ENCODE measurements around the gene PPARG. TPM values are rescaled to one million over a fixed set of nuclear protein-coding genes. Genes with fewer than 3 reads are reported as not detected.

PPARG gene
- total and polyA plus RNA-seq, 2 donors (not counting 3 experiments of a cell fraction or from before 2014, with no cell fraction given), result 0.15 to 1.3 TPM

DNA sequence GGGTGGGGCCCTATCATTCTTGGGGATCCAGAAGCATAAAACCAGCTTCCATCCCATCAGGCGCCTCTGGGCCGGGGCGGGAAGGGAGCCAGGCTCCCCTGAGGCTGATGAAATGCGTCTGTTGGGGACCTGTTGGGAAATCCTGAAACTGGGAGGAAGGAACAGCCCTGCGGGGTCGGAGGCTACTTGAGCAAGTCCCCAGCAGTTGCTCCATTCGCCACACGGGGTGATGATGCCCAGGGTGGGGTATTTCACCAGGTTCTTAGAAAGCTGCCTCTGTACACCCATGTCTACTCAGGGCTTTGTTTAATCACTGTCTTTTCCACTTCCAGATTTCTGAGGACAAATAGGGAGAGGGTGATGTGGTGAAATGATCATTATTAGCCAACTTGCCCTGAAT is 170.0 kb downstream of the PPARG start:
- Histone ChIP-seq H3K4me1 (ENCODE audit: control insufficient read depth, extremely low read depth, insufficient read depth, low read length) (peaks cover 14% of the 10 kb centered on the region), H3K27me3 (ENCODE audit: control insufficient read depth in 2 of 2, insufficient read depth in 2 of 2, low read length in 2 of 2) (no peaks in the 10 kb centered on the region), H3K9ac (replicated peaks; ENCODE audit: extremely low read depth, insufficient read depth, low read length) (no peak overlapping the region), H3K36me3 (ENCODE audit: control insufficient read depth in 2 of 2, extremely low read depth in 1 of 2, insufficient read depth in 2 of 2, low read length in 2 of 2) (no peaks in the 10 kb centered on the region), H3K4me2 (ENCODE audit: insufficient read depth, low read length) (no peak overlapping the region), H3K79me2 (ENCODE audit: control insufficient read depth, insufficient read depth, low read length) (no peaks in the 10 kb centered on the region), H3K9me3 (replicated peaks; ENCODE audit: control insufficient read depth, insufficient read depth, low read length) (no peaks in the 10 kb centered on the region), H2AFZ (ENCODE audit: low read depth, low read length) (no peak overlapping the region), H3K9me1 (replicated peaks; ENCODE audit: control insufficient read depth, extremely low read depth, insufficient read depth, low read length) (no peaks in the 10 kb centered on the region), H4K20me1 (replicated peaks; ENCODE audit: control insufficient read depth, extremely low read depth, insufficient read depth, low read length) (no peaks in the 10 kb centered on the region), H3K27ac (ENCODE audit: insufficient read depth, low read depth, low read length) (no peak overlapping the region), H3K4me3 (replicated peaks in 1 of 3; ENCODE audit: insufficient read depth in 1 of 3, low read depth in 1 of 3, low read length in 3 of 3) (no peak overlapping the region)
- FAIRE-seq (no peak), DNase-seq (ENCODE audit: low read depth, low spot score) (no peak)
- intact Hi-C loops (cut with micrococcal nuclease), result no loop called here
- dilution Hi-C loops (cut with MboI; ENCODE audit: extremely low pct_ligation_motif_present, low sequenced_read_pairs), result no loop called here
- BruUV-seq (replicated peaks), result no TSS peak
- no peak for TF ChIP-seq FOS (IDR thresholded peaks at IDR 0.05; ENCODE audit: borderline replicate concordance, insufficient read depth, low read length)
- TF ChIP-seq, protein P1, sequence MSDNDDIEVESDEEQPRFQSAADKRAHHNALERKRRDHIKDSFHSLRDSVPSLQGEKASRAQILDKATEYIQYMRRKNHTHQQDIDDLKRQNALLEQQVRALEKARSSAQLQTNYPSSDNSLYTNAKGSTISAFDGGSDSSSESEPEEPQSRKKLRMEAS (IDR thresholded peaks at IDR 0.05; ENCODE audit: insufficient read depth, insufficient read length), result no peak
- TF ChIP-seq, protein P2, sequence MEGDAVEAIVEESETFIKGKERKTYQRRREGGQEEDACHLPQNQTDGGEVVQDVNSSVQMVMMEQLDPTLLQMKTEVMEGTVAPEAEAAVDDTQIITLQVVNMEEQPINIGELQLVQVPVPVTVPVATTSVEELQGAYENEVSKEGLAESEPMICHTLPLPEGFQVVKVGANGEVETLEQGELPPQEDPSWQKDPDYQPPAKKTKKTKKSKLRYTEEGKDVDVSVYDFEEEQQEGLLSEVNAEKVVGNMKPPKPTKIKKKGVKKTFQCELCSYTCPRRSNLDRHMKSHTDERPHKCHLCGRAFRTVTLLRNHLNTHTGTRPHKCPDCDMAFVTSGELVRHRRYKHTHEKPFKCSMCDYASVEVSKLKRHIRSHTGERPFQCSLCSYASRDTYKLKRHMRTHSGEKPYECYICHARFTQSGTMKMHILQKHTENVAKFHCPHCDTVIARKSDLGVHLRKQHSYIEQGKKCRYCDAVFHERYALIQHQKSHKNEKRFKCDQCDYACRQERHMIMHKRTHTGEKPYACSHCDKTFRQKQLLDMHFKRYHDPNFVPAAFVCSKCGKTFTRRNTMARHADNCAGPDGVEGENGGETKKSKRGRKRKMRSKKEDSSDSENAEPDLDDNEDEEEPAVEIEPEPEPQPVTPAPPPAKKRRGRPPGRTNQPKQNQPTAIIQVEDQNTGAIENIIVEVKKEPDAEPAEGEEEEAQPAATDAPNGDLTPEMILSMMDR (IDR thresholded peaks at IDR 0.05; ENCODE audit: extremely low read depth in 1 of 2, insufficient read depth in 1 of 2, low read depth in 1 of 2, low read length in 2 of 2), result no peak
- no peak for TF ChIP-seq GATA2 (IDR thresholded peaks at IDR 0.05; ENCODE audit: insufficient read depth, insufficient read length, low read depth, low read length)
- TF ChIP-seq POLR2AphosphoS5 (IDR thresholded peaks at IDR 0.05; ENCODE audit: insufficient read depth, low read depth, low read length), result no peak
- TF ChIP-seq JUN (IDR thresholded peaks at IDR 0.05; ENCODE audit: borderline replicate concordance, insufficient read depth, insufficient read length, low read depth), result no peak
- TF ChIP-seq EZH2 (IDR thresholded peaks at IDR 0.05; ENCODE audit: borderline replicate concordance, low read depth, low read length, severe bottlenecking), result no peak
- TF ChIP-seq POLR2A (IDR thresholded peaks at IDR 0.05; ENCODE audit: low read depth, low read length), result no peak
- TF ChIP-seq MYC (IDR thresholded peaks at IDR 0.05; ENCODE audit: low read depth, low read length), result no peak
- ChIA-PET POLR2A (no interaction called here), CTCF (interaction anchor here (0.7 to 1.4 kb wide), 4 partner anchors 10 to 409 kb away, joined by 3 to 4 read pairs (median 3); no protein-coding TSS in a partner anchor)

All from endothelial cell of umbilical vein (primary cell).